Panc1 (cell line): ENCODE measurements around the gene TRIM74.
"Not testable (repeated sequence)": the region's sequence is repeated elsewhere in the genome, so short reads cannot be mapped to it uniquely, and the experiment has no call there.

ENCODE experiments used
- TCF7L2 ChIP-seq: IDR thresholded peaks from 2 replicates; pipeline ENCODE4 v1.6.1; 2011; ENCODE audit warnings: mild to moderate bottlenecking, low read depth, low read length, inconsistent platforms
- TF ChIP-seq, protein P1 (sequence below): fragments of 450-650 bp; IDR thresholded peaks from 2 replicates; pipeline ENCODE4 v1.5.1; 2017; ENCODE audit warnings: mild to moderate bottlenecking

DNA sequence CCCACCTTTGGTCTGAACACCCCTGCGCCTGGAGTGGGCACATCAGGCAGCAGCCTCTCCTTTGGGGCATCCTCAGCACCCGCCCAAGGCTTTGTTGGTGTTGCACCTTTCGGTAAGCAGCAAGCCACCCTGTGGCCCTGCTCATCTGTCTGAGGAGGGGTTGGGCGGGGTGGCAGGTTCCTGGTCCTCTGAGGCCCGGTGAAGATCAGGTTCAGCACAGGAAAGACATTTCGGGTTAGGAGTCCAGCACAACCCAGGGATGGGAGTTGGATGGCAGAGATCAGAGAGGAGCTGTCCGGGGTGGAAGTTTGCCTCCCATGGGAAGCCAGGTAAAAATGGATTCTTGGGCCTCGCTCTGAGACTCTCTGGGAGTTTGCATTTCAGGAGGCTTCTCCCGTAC, 23.7 kb downstream of the TRIM74 start:
- TF ChIP-seq, protein P1, sequence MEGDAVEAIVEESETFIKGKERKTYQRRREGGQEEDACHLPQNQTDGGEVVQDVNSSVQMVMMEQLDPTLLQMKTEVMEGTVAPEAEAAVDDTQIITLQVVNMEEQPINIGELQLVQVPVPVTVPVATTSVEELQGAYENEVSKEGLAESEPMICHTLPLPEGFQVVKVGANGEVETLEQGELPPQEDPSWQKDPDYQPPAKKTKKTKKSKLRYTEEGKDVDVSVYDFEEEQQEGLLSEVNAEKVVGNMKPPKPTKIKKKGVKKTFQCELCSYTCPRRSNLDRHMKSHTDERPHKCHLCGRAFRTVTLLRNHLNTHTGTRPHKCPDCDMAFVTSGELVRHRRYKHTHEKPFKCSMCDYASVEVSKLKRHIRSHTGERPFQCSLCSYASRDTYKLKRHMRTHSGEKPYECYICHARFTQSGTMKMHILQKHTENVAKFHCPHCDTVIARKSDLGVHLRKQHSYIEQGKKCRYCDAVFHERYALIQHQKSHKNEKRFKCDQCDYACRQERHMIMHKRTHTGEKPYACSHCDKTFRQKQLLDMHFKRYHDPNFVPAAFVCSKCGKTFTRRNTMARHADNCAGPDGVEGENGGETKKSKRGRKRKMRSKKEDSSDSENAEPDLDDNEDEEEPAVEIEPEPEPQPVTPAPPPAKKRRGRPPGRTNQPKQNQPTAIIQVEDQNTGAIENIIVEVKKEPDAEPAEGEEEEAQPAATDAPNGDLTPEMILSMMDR: not testable (repeated sequence)
- TF ChIP-seq TCF7L2: not testable (repeated sequence)
